GM12872 (cell line): ENCODE data around the gene UFC1.

Experiments used
- CTCF ChIP-seq: IDR thresholded peaks from 3 replicates; pipeline ENCODE4 v1.5.1; 2011; ENCODE audit warnings: low read depth, mild to moderate bottlenecking, low read length, moderate library complexity; ENCODE audit not compliant: insufficient read depth

Gene UFC1

DNA sequence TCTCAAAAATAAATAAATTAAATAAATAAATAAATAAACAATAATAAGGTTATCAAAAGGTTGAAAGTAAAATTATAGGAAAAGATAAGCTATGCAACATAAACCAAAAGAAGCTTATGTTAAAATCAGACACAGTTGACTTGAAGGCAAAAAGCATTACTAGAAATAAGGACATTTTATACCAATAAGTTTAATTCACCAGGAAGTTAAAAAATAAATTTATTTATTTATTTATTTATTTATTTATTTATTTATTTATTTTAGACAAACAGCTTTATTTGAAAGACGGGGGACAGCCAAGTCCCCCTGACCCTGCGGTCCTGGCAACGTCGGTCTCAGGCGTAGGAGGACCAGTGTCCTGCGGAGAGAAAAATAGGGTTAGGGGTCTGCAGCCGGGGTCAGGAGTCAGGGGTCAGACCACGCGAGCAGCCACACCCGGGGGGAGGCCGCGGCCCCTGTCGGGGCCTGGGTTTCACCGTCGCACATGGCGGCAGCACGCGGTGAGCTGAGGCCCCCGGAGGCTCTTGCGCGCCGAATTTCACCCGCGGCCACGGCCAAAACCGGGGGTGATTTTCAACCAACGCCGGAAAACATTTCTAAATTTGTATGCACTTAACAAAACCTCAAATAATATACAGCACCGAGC is 12.9 kb upstream of the UFC1 start:
- no peak for TF ChIP-seq CTCF

DNA sequence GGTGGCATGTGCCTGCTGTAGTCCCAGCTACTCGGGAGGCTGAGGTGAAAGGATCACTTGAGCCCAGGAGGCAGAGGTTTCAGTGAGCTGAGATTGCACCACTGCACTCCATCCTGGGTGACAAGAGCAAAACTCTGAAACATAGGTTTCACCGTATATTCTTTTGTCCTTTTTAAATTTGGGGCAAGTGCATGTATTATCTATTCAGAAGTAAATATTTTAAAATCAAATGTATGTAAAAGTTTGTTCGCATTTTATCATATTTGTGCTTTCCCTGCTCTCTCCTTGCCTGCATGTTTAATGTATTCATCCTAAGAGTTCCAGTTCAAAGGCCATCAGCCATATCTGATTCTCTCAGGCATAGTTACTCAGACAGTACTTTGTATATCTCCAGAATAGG is 7.9 kb upstream of the UFC1 start:
- no peak for TF ChIP-seq CTCF

GRCh38 chr1:161153176-161153575 is 602 bp upstream of the UFC1 start:
- TF ChIP-seq CTCF = no peak

- TF ChIP-seq CTCF = no peak
Measured at GRCh38 chr1:161157867-161158266, 4.1 kb downstream of the UFC1 start.

DNA sequence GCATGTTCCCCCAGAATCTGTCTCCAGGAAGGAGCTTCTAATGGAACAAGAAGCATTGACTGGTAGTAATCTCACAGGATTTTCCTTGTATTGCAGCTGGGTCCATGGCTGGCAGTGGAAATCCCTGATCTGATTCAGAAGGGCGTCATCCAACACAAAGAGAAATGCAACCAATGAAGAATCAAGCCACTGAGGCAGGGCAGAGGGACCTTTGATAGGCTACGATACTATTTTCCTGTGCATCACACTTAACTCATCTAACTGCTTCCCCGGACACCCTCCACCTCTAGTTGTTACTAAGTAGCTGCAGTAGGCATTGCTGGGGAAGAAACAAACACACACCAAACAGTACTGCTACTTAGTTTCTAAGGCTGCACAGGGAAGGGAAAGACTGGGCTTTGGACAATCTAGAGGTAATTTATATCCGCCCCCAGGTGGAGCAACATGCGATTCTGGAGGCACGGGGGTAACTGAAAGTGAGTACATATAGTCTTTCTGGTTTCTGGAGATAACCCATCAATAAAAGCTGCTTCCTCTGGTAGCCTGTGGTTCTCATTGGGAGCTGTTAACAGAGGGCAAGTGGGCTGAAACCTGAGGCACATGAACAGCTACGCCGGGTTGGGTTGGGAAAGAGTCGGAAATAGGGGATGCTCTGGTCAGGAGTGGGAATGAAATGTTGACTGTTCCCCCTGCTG is 4.7 kb downstream of the UFC1 start:
- no peak for TF ChIP-seq CTCF

DNA sequence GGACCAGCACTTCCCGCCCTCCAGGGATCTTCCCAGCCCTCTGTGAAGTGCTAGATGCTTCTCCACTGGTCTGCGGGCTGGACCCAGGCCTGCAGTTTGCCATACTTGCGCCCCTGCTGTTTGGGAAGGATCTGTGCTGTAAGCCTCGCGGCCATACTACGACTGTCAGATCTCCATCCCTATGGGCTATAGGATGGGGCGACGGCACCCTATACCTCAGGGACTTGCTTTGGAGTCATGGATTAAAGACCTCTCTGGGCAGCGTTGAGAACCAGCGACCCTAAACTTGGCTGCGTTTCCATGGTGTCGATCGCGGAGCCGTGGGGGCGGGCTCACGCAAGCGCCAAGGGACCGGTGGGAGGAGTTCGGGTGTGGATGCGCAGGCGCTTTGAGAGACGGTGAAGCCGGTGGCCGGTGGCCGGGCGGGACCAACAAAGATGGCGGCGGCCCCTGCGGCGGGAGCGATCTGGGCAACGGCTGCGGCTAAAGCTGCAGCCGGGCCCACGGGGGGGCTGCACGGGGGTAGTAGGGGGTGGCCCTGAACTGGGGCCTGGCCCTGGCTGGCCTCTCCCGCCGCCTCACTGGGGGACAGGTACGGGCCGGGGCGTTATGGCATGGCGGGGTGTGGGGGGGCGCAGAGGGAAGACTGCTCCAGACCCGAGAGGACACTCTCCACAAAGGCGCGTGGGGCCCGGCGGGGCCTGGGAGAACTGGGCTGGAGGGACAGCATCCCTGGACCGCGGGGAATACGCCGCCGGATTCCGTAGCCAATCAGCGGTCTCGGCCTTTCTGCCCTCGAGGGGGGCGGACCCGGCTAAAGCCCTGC is 5.5 kb downstream of the UFC1 start, which contains the start of gene USP21:
USP21 (plus strand) TSS at position 414 of the 826 bp plus-strand sequence. CDS start 1,141 bp downstream, outside the sequence.
- TF ChIP-seq CTCF = no peak

- no peak for TF ChIP-seq CTCF
Measured at GRCh38 chr1:161159913-161160243, 6.1 kb downstream of the UFC1 start.
